ENCODE measurements around the gene GIMAP5.

Gene GIMAP5

GRCh38 chr7:150735596-150736358 is 1.4 kb upstream of the GIMAP5 start:
- DNase-seq = no peak

- no peak for DNase-seq
Observed at GRCh38 chr7:150736864-150737263, 354 bp upstream of the GIMAP5 start.

GRCh38 chr7:150738092-150738491 is 874 bp downstream of the GIMAP5 start:
- no peak for DNase-seq

- no peak for DNase-seq
Observed at GRCh38 chr7:150738591-150739001, 1.4 kb downstream of the GIMAP5 start.

GRCh38 chr7:150739033-150739432 is 1.8 kb downstream of the GIMAP5 start:
- no peak for DNase-seq

GRCh38 chr7:150740053-150740452 is 2.8 kb downstream of the GIMAP5 start:
- no peak for DNase-seq

GRCh38 chr7:150742286-150742968 is 5.2 kb downstream of the GIMAP5 start:
- no peak for DNase-seq

GRCh38 chr7:150744041-150744656 is 6.9 kb downstream of the GIMAP5 start:
- no peak for DNase-seq

GRCh38 chr7:150745086-150745485 is 7.9 kb downstream of the GIMAP5 start:
- no peak for DNase-seq

GRCh38 chr7:150745876-150746275 is 8.7 kb downstream of the GIMAP5 start:
- no peak for DNase-seq

GRCh38 chr7:150746921-150747320 is 9.7 kb downstream of the GIMAP5 start:
- DNase-seq = no peak

- no peak for DNase-seq
Observed at GRCh38 chr7:150748376-150748775, 11.2 kb downstream of the GIMAP5 start.

- no peak for DNase-seq
Observed at GRCh38 chr7:150751702-150752101, 14.5 kb downstream of the GIMAP5 start.

GRCh38 chr7:150753239-150753638 is 16.0 kb downstream of the GIMAP5 start:
- no peak for DNase-seq

- peak; percentile 14 for DNase-seq
Observed at GRCh38 chr7:150753826-150754603, 16.8 kb downstream of the GIMAP5 start.

GRCh38 chr7:150754951-150755350 is 17.7 kb downstream of the GIMAP5 start:
- DNase-seq = no peak

GRCh38 chr7:150755473-150756099 is 18.4 kb downstream of the GIMAP5 start:
- DNase-seq = peak; percentile 4

- no peak for DNase-seq
Observed at GRCh38 chr7:150756166-150756565, 18.9 kb downstream of the GIMAP5 start.

- no peak for DNase-seq
Observed at GRCh38 chr7:150756858-150757257, 19.6 kb downstream of the GIMAP5 start.

- DNase-seq = no peak
Observed at GRCh38 chr7:150759479-150759878, 22.3 kb downstream of the GIMAP5 start.

GRCh38 chr7:150766334-150766709 is 29.1 kb downstream of the GIMAP5 start:
- DNase-seq = no peak

GRCh38 chr7:150769768-150770167 is 32.5 kb downstream of the GIMAP5 start:
- DNase-seq = no peak
